Measurements from ENCODE around the gene THPO.

GRCh38 chr3:184360070-184360928 is 17.7 kb downstream of the THPO start:
- TF ChIP-seq GATA2 (IDR thresholded peaks at IDR 0.05; ENCODE audit: low read depth, low read length) (no peak), GATA3 (IDR thresholded peaks at IDR 0.05; ENCODE audit: low read depth, low read length) (no peak)

Measured in SH-SY5Y (cell line).